ENCODE results near the gene FRMPD4.
"Not testable (repeated sequence)": the region's sequence is repeated elsewhere in the genome, so short reads cannot be mapped to it uniquely, and the experiment has no call there.

Gene FRMPD4

DNA sequence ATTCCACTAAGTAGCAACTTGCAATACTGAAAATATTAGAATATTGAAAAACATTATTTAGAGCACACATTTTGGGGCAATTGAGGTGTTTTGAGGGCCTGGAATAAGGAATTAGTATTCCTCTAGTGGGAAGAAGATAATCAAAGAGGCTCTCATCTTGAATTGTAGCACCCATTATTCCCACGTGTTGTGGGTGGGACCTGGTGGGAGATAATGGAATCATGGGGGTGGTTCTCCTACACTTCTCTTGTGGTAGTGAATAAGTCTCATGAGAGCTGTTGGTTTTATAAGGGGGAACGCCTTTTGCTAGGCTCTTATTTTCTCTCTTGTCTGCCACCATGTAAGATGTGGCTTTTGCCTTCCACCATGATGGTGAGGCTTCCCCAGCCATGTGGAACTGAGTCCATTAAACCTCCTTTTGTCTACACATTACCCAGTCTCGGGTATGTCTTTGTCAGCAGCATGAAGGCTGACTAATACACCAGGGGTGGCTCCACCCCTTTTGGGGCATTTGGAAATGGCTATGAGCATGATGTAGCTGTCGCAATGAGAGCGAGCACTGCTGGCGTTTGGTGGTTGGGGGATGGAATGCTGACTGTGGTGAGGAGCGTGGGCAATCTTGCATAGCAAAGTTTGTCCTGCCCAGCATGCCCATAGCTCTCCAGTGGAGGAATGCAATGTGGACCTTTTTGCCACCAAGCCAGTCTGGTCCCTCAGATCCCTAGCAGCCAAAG, 308.2 kb downstream of the FRMPD4 start:
- DNase-seq: no peak

DNA sequence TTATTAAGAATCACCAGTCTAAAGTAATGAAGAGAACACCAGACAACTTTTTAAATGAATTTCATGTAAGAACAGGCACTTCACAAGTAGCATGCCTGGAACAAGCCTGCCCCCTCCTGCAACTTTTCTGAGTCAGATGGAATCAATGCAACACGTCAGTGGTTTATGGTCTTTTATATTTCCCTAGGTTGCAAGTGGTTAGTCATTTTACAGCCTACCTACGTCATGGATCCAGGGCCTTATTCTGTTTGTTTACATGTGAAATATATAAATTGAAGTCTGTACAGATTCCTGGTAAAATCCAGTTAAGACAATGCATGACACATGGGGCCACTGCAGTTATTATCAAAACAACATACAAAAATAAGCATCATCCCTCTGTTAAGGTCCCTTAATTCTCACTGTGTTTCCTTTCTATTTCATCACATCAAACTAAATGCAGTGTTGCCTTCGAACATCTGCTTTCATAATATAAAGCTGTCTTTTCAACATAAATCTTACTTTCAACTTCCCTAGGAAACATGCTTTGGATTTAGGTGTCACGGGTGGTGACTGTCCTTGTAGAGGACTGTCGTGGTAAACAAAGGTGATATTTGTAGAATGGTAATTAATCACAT, 309.3 kb downstream of the FRMPD4 start:
- no peak for DNase-seq

- no peak for DNase-seq
Observed at GRCh38 chrX:12452268-12452667, 314.0 kb downstream of the FRMPD4 start.

GRCh38 chrX:12460929-12461328, 322.7 kb downstream of the FRMPD4 start:
- no peak for DNase-seq

- no peak for DNase-seq
Observed at GRCh38 chrX:12463052-12463451, 324.8 kb downstream of the FRMPD4 start.

DNA sequence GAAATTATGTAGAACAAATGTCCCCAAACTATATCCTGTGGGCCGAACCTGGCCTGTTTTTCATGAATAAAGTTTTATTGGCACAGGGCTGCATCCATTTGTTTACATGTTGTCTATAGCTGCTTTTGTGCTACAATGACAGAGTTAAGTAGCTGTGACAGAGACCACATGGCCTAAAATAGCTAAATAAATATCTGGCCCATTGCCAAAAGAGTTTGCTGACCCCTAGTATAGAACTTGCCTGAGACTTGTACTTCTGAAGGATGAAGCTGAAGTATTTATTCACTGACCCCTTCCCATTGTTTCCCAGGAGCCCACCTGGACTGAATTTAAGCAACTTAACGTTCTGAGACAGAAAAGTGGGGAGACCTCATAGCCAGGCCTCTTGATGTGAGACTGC, 325.6 kb downstream of the FRMPD4 start:
- DNase-seq: no peak

DNA sequence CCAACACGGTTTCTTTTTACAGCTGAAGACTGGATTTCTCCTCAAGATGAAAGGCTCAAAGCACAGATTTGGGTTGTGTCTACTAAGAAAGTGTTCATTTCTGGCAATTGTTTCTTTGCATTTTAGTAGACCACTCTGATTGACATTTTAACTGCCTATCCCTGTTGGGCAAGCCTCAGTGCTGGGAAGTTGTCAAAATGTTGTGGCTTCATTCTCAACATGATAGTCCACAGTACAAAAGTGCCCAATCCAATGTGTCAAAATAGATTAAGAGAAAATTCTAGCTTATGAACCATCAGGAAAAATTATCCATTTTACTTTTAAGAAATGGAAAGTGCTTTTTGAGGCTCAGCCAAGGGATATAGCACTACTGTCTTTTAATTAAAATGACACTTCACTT, 329.0 kb downstream of the FRMPD4 start:
- no peak for DNase-seq

DNA sequence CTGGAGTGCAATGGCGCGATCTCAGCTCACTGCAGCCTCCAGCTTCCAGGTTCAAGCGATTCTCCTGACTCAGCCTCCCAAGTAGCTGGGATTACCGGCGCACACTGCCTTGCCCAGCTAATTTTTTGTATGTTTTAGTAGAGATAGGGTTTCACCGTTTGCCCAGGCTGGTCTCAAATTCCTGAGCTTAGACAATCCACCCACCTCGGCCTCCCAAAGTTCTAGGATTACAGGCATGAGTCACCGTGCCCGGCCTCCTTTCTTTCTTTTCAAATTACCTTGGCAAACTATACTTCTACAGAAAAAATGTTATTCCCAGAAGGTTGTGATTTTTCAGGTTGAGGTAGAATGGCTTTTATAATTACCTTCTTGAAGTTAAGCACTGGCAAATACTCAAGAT, 331.0 kb downstream of the FRMPD4 start:
- no peak for DNase-seq

DNA sequence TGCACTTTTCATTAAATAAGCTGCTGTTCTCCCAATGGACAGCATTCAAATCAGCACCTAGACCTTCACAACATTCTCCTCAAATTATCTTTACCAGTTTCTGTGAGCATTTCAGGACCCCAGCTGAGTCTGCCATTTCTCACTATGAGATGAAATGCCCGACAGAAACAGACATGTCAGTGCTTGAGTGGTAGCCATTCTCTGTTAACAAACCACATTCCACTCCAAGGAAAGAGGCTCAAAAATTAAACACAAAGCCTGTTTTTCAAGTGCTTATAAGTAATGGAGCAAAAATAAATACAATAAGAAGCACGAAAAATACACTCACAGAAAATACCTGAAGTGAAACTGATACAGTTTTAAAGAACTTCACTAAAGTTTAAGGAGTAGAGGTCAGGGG, 332.8 kb downstream of the FRMPD4 start:
- no peak for DNase-seq

- DNase-seq: no peak
Observed at GRCh38 chrX:12480956-12481355, 342.7 kb downstream of the FRMPD4 start.

- DNase-seq: no peak
Observed at GRCh38 chrX:12488220-12488619, 349.9 kb downstream of the FRMPD4 start.

DNA sequence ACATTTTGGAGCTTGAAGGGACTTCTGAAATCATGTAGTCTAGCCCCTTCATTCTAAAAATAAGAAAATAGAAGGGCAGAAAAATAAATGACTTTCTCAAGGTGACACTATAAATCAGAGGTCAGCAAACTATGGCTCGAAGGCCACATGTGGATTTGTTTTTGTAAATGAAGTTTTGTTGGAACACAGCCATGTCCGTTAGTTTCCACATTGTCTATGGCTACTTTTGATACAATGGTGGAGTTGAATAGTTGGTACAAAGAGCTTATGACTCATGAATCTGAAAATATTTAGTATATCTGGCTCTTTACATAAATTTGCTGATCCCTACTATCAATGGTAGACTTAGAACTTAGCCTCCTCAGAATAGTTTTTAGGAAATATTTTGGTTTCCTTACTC, 350.5 kb downstream of the FRMPD4 start:
- no peak for DNase-seq

DNA sequence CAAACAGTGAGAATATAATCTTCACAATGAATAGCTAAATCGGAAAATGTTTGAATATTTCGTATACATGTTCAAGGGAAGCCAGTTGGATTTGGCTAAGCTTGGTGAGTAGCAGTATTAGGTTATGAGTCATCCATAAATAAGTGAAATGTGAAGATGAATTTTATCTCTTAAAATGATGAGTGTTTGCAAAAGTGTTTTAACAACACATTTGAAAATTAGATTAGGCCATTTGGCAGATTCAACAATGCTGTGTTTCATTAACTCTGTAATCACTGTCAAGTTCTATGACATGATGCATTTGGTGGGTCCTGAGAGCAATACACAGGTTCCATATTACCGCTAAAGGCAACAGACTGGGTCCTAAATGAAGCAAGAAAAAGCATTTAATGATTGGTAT, 351.1 kb downstream of the FRMPD4 start:
- no peak for DNase-seq

DNA sequence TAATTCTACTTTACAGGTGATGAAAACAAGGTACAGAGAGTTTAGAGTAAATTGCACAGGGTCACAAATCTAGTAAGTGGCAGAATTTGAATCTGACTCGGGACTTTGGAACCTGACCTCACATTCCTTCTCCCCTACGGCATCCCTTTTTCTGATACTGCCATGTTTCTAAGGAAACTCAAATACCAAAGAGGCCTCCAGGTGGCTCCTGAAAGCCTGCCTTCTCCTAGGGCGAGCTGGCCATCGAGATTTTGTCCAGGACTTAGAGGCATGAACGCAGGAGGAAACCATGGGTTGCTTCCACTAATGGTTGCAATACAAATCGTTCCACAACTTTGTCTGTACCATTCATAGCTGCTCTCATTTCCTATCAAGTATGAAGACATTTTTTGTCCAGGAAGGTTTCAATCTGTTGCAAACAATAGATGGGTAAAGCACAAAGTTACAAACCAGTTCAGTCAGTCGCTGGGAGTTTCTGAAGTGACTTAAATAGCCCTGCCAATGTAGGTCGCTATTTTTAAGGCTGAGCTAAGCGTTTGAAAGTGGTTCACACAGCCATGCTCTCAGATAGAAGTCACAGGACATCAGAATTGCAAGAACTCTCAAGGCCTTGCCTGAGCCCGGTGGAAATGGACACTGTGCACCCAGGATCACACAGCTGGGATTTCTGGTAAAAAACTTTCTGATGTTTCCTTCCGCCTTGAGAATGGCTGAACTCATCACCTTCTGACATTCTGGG, 356.3 kb downstream of the FRMPD4 start:
- DNase-seq: no peak

DNA sequence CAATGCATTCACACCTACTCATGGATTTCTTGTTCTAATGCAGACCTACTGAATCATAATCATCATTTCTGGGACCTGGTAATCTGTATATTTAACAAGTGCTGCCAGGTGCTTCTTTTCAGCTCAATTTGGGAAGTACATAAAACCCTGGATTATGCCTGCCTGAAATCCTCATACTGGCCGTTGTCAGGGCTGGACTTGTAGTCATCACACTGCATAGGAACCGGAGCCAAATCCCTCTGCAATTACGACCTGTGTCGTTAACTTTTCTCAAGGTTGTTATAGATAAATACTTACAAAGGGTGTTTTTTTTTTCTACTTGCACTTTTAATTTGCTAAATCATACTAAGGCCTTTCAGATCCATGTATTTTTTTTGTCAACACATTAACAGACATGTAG, 358.1 kb downstream of the FRMPD4 start:
- DNase-seq: no peak

GRCh38 chrX:12497832-12498591, 359.7 kb downstream of the FRMPD4 start:
- DNase-seq: no peak

DNA sequence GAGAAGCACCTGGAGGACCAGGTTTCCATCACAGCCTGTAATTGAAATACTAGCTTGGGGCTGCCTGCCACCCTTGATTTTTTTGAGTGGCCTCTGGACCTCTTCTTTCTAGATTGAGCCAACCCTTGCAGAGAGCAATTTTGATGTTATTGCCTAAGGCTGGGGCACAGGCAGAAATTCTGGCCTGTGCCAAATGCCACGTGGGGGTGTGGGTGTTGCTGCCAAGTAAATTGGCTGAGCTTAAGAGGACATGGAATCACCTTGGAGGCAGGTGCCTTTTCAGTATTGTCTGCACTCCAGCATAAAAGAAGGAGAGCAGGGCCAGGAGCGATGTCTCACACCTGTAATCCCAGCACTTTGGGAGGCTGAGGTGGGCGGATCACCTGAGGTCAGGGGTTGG, 366.9 kb downstream of the FRMPD4 start:
- DNase-seq: no peak

DNA sequence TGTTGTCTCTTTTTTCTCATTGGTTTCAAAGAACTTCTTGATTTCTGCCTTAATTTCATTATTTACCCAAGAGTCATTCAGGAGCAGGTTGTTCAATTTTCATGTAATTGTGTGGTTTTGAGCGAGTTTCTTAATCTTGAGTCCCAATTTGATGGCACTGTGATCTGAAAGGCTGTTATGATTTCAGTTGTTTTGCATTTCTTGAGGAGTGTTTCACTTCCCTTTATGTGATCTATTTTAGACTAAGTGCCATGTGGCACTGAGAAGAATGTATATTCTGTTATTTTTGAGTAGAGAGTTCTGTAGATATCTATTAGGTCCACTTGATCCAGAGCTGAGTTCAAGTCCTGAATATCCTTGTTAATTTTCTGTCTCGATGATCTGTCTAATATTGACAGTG, 377.1 kb downstream of the FRMPD4 start:
- DNase-seq: not testable (repeated sequence)

DNA sequence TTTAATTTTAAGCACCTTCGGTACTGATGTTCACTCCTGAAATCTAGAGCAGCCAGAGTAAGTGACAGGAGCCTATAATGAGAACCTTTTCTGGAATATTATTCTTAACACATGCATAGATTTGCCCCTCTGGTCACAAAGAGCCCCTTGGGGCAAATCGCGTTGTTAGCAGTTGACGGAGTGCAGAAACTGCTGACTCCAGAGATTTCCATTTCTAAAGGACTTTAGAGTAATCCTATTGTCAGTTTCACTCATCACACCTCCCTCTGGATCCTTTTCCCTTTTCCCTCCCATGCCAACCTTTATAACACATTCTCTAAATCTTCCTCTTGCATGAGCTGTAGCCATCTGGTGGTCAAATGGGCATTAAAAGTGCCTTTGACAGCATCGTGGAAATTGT, 388.0 kb downstream of the FRMPD4 start:
- no peak for DNase-seq

- DNase-seq: not testable (repeated sequence)
Observed at GRCh38 chrX:12538096-12538495, 399.8 kb downstream of the FRMPD4 start.

- not testable (repeated sequence) for DNase-seq
Observed at GRCh38 chrX:12542251-12542650, 404.0 kb downstream of the FRMPD4 start.

- no peak for DNase-seq
Observed at GRCh38 chrX:12548341-12548740, 410.1 kb downstream of the FRMPD4 start.

GRCh38 chrX:12548746-12549145, 410.5 kb downstream of the FRMPD4 start:
- no peak for DNase-seq

Data from NCI-H2107 (cell line).